ENCODE data around the gene NAPA. TPM values are rescaled to one million over a fixed set of nuclear protein-coding genes. Genes with fewer than 3 reads are reported as not detected.

Gene NAPA
- total and polyA plus RNA-seq, 2 of the 13 experiments (the other 11 are each of a cell fraction or from before 2014, with no cell fraction given): 32.6 to 65.9 TPM

DNA sequence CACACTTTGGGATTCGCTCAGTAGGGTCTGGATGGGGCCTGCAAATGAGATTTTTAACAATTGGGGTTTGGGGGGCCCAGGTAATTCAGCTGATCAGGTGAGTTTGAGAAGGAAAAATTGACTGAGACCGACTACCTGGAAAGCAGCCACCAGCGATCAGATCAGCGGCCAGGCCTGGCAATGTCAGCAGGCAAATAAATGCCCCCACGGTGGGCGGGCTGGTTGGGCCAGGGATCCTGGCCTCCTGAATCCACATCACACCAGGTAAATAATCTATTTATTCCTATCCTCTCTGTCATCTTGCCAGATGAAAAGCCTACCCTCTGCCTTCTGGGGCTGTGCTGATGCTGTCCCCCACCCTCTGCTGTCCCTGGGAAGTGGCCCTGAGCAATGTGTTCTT, 9.4 kb downstream of the NAPA start:
- Histone ChIP-seq H2AFZ (ENCODE audit: low read length) (no peak overlapping the region), H3K4me2 (ENCODE audit: low read depth, low read length) (no peak overlapping the region), H3K27me3 (ENCODE audit: control insufficient read depth in 1 of 2, insufficient read depth in 2 of 2, low read length in 2 of 2) (no peaks in the 10 kb centered on the region), H3K4me3 (replicated peaks in 1 of 3; ENCODE audit: insufficient read depth in 1 of 3, low read depth in 2 of 3, low read length in 3 of 3) (no peak overlapping the region), H3K27ac (ENCODE audit: extremely low read length, insufficient read depth, low read length) (no peak overlapping the region), H3K79me2 (ENCODE audit: insufficient read depth, low read length) (peaks cover 26% of the 10 kb centered on the region), H3K9ac (ENCODE audit: insufficient read depth, low read depth, low read length) (no peak overlapping the region), H4K20me1 (ENCODE audit: insufficient read depth, low read length) (0 out of 2 replicates have a peak, but pooled peaks cover 3% of the 10 kb centered on the region), H3K36me3 (replicated peaks in 1 of 2; ENCODE audit: control insufficient read depth in 1 of 2, insufficient read depth in 2 of 2, low read length in 2 of 2) (peaks cover 12 to 25% of the 10 kb centered on the region in 2 experiments; a peak in 4 of 5 replicates), H3K4me1 (ENCODE audit: insufficient read depth, low read length) (no peaks in the 10 kb centered on the region), H3K9me3 (ENCODE audit: low read length) (no peaks in the 10 kb centered on the region)
- POLR2A ChIA-PET: no interaction called here
- TF ChIP-seq ZMYM4 (CRISPR knock-in tag; IDR thresholded peaks at IDR 0.05): no peak
- no peak for TF ChIP-seq ZNF432 (CRISPR knock-in tag; IDR thresholded peaks at IDR 0.05; ENCODE audit: borderline replicate concordance)
- no peak for TF ChIP-seq ZBTB2 (CRISPR knock-in tag; IDR thresholded peaks at IDR 0.05; ENCODE audit: low read depth)
- no peak for TF ChIP-seq TBX2 (CRISPR knock-in tag; IDR thresholded peaks at IDR 0.05; ENCODE audit: borderline replicate concordance)
- no peak for TF ChIP-seq KDM6A (CRISPR knock-in tag; IDR thresholded peaks at IDR 0.05; ENCODE audit: low read depth)
- TF ChIP-seq ZC3H13 (CRISPR knock-in tag; IDR thresholded peaks at IDR 0.05): no peak
- TF ChIP-seq, protein P1, sequence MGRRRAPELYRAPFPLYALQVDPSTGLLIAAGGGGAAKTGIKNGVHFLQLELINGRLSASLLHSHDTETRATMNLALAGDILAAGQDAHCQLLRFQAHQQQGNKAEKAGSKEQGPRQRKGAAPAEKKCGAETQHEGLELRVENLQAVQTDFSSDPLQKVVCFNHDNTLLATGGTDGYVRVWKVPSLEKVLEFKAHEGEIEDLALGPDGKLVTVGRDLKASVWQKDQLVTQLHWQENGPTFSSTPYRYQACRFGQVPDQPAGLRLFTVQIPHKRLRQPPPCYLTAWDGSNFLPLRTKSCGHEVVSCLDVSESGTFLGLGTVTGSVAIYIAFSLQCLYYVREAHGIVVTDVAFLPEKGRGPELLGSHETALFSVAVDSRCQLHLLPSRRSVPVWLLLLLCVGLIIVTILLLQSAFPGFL (CRISPR knock-in tag; IDR thresholded peaks at IDR 0.05): no peak
- no peak for TF ChIP-seq ZNF10 (CRISPR knock-in tag; IDR thresholded peaks at IDR 0.05; ENCODE audit: borderline replicate concordance, low read depth)
- TF ChIP-seq STAT5B (CRISPR knock-in tag; IDR thresholded peaks at IDR 0.05): no peak
- no peak for TF ChIP-seq ZNF552 (CRISPR knock-in tag; IDR thresholded peaks at IDR 0.05; ENCODE audit: borderline replicate concordance)
- TF ChIP-seq ZNF737 (CRISPR knock-in tag; IDR thresholded peaks at IDR 0.05; ENCODE audit: borderline replicate concordance): no peak
- TF ChIP-seq HOXA3 (CRISPR knock-in tag; IDR thresholded peaks at IDR 0.05): no peak
- no peak for TF ChIP-seq FOXC1 (CRISPR knock-in tag; IDR thresholded peaks at IDR 0.05; ENCODE audit: borderline replicate concordance)
- TF ChIP-seq TEAD3 (CRISPR knock-in tag; optimal IDR thresholded peaks at IDR 0.05; ENCODE audit: borderline replicate concordance): no peak
- no peak for TF ChIP-seq ZNF570 (CRISPR knock-in tag; IDR thresholded peaks at IDR 0.05; ENCODE audit: borderline replicate concordance)
- DNase-seq (ENCODE audit: low spot score) (no peak), FAIRE-seq (no peak), ATAC-seq (no peak)
- 96% methylated on average over 6 of the region's 6 CpGs for WGBS (ENCODE audit: low lambda C conversion rate)
- CTCF ChIA-PET (ENCODE audit: low intra/inter-chr PET ratio, low total read pairs): no interaction called here
- intact Hi-C loops (cut with micrococcal nuclease; ENCODE audit: unreplicated experiment) (no loop called here), in situ Hi-C loops (cut with HindIII; ENCODE audit: extremely low pct_ligation_motif_present, low pct_unique_long_range_greater_than_20kb) (no loop called here)
- no TSS peak for BruUV-seq (replicated peaks)
